Muscle layer of duodenum (tissue), 2 donors: Measurements from ENCODE around the gene C4BPA.

Experiments
- H3K27ac ChIP-seq: one replicate; pipeline ENCODE4 v1.7.0; 2013; ENCODE audit warnings: mild to moderate bottlenecking, low read length
- H3K27me3 ChIP-seq: one replicate; pipeline ENCODE4 v1.7.0; 2013; ENCODE audit warnings: low read depth, mild to moderate bottlenecking, control low read depth, low read length
- H3K36me3 ChIP-seq, 2 donors: one replicate each; pipeline ENCODE4 v1.7.0; 2013; ENCODE audit warnings: low read length in 2 of 2, control low read depth in 1 of 2, mild to moderate bottlenecking in 1 of 2; ENCODE audit not compliant: insufficient read depth in 2 of 2, control insufficient read depth in 1 of 2
- H3K4me1 ChIP-seq, 2 donors: one replicate each; pipeline ENCODE4 v1.7.0; 2013; ENCODE audit warnings: low read length in 2 of 2, mild to moderate bottlenecking in 2 of 2, control low read depth in 1 of 2, moderate library complexity in 1 of 2; ENCODE audit not compliant: insufficient read depth in 2 of 2, control insufficient read depth in 1 of 2
- H3K4me3 ChIP-seq, 2 donors: one replicate each; pipeline ENCODE4 v1.7.0; 2013; ENCODE audit warnings: low read length in 2 of 2, low read depth in 1 of 2, mild to moderate bottlenecking in 1 of 2
- H3K9me3 ChIP-seq, 2 donors: one replicate each; pipeline ENCODE4 v1.7.0; 2013; ENCODE audit warnings: low read length in 2 of 2, control low read depth in 1 of 2, mild to moderate bottlenecking in 1 of 2; ENCODE audit not compliant: control insufficient read depth in 1 of 2
- donor health status: healthy.

The C4BPA gene

GRCh38 chr1:207067185-207067584, 36.8 kb upstream of the C4BPA start:
- H3K9me3 ChIP-seq = no peaks in the 10 kb centered on the region
- H3K27ac ChIP-seq = peak overlapping the region; percentile 47
- no peaks in the 10 kb centered on the region for H3K27me3 ChIP-seq
- H3K36me3 ChIP-seq = peaks cover 59 to 88% of the 10 kb centered on the region in 2 donors
- H3K4me3 ChIP-seq = no peak overlapping the region
- no peaks in the 10 kb centered on the region for H3K4me1 ChIP-seq

- no peaks in the 10 kb centered on the region for H3K4me1 ChIP-seq
- peaks cover 59 to 87% of the 10 kb centered on the region in 2 donors for H3K36me3 ChIP-seq
- no peaks in the 10 kb centered on the region for H3K27me3 ChIP-seq
- peak overlapping the region; percentile 47 for H3K27ac ChIP-seq
- no peaks in the 10 kb centered on the region for H3K9me3 ChIP-seq
- no peak overlapping the region for H3K4me3 ChIP-seq
Measured at GRCh38 chr1:207067665-207068064, 36.4 kb upstream of the C4BPA start.

GRCh38 chr1:207069061-207069460, 35.0 kb upstream of the C4BPA start:
- peaks cover 49 to 85% of the 10 kb centered on the region in 2 donors for H3K36me3 ChIP-seq
- no peak overlapping the region for H3K27ac ChIP-seq
- no peaks in the 10 kb centered on the region for H3K9me3 ChIP-seq
- H3K27me3 ChIP-seq = no peaks in the 10 kb centered on the region
- no peaks in the 10 kb centered on the region for H3K4me1 ChIP-seq
- no peak overlapping the region for H3K4me3 ChIP-seq

- Histone ChIP-seq H3K4me3 (no peak overlapping the region), H3K27ac (no peak overlapping the region), H3K36me3 (peaks cover 47 to 86% of the 10 kb centered on the region in 2 donors)
Measured at GRCh38 chr1:207069858-207070506, 34.1 kb upstream of the C4BPA start.

GRCh38 chr1:207070811-207071210, 33.2 kb upstream of the C4BPA start:
- H3K9me3 ChIP-seq = no peaks in the 10 kb centered on the region
- no peaks in the 10 kb centered on the region for H3K4me1 ChIP-seq
- H3K36me3 ChIP-seq = peaks cover 45 to 80% of the 10 kb centered on the region in 2 donors
- no peaks in the 10 kb centered on the region for H3K27me3 ChIP-seq
- no peak overlapping the region for H3K27ac ChIP-seq
- H3K4me3 ChIP-seq = no peak overlapping the region

More at GRCh38 chr1:207069858-207070506, 34.1 kb upstream of the C4BPA start:
- Histone ChIP-seq H3K4me1 (no peaks in the 10 kb centered on the region), H3K9me3 (no peaks in the 10 kb centered on the region), H3K27me3 (no peaks in the 10 kb centered on the region)

GRCh38 chr1:207071426-207071825, 32.6 kb upstream of the C4BPA start:
- H3K4me3 ChIP-seq = no peak overlapping the region
- no peaks in the 10 kb centered on the region for H3K27me3 ChIP-seq
- H3K36me3 ChIP-seq = peaks cover 42 to 79% of the 10 kb centered on the region in 2 donors
- H3K27ac ChIP-seq = no peak overlapping the region
- H3K4me1 ChIP-seq = no peaks in the 10 kb centered on the region
- no peaks in the 10 kb centered on the region for H3K9me3 ChIP-seq

GRCh38 chr1:207072233-207072632, 31.8 kb upstream of the C4BPA start:
- no peaks in the 10 kb centered on the region for H3K4me1 ChIP-seq
- no peaks in the 10 kb centered on the region for H3K27me3 ChIP-seq
- H3K9me3 ChIP-seq = no peaks in the 10 kb centered on the region
- H3K4me3 ChIP-seq = no peak overlapping the region
- no peak overlapping the region for H3K27ac ChIP-seq
- H3K36me3 ChIP-seq = peaks cover 42 to 71% of the 10 kb centered on the region in 2 donors

- Histone ChIP-seq H3K36me3 (peaks cover 33 to 60% of the 10 kb centered on the region in 2 donors), H3K9me3 (no peaks in the 10 kb centered on the region), H3K4me1 (no peaks in the 10 kb centered on the region), H3K4me3 (no peak overlapping the region), H3K27ac (no peak overlapping the region), H3K27me3 (no peaks in the 10 kb centered on the region)
Measured at GRCh38 chr1:207073906-207074820, 29.9 kb upstream of the C4BPA start.

- H3K9me3 ChIP-seq = no peaks in the 10 kb centered on the region
- peaks cover 22 to 46% of the 10 kb centered on the region in 2 donors for H3K36me3 ChIP-seq
- no peaks in the 10 kb centered on the region for H3K4me1 ChIP-seq
- no peaks in the 10 kb centered on the region for H3K27me3 ChIP-seq
- no peak overlapping the region for H3K27ac ChIP-seq
- H3K4me3 ChIP-seq = no peak overlapping the region
Measured at GRCh38 chr1:207076181-207076955, 27.7 kb upstream of the C4BPA start.

- Histone ChIP-seq H3K9me3 (no peaks in the 10 kb centered on the region), H3K27me3 (no peaks in the 10 kb centered on the region), H3K4me1 (no peaks in the 10 kb centered on the region), H3K27ac (no peak overlapping the region), H3K4me3 (no peak overlapping the region), H3K36me3 (peaks cover 16 to 40% of the 10 kb centered on the region in 2 donors)
Measured at GRCh38 chr1:207077012-207077411, 27.0 kb upstream of the C4BPA start.
